IPS DF 6.9 (cell line): Measurements from ENCODE around the gene CHIA.

ENCODE experiments used
- DNase-seq: peaks from one replicate; pipeline ENCODE4 v3.0.0-alpha.2; 2013; ENCODE audit warnings: low read depth, low spot score
- H3K27ac ChIP-seq: one replicate; pipeline ENCODE4 v1.5.1; 2013; ENCODE audit warnings: low read length, control low read depth
- H3K27me3 ChIP-seq: 2 replicates; pipeline ENCODE4 v1.6.1; 2013; ENCODE audit warnings: mild to moderate bottlenecking, low read length; ENCODE audit not compliant: control insufficient read depth, insufficient read depth
- H3K36me3 ChIP-seq: 2 replicates; pipeline ENCODE4 v1.6.1; 2013; ENCODE audit warnings: low read length; ENCODE audit not compliant: control insufficient read depth, insufficient read depth
- H3K4me1 ChIP-seq: 2 replicates; pipeline ENCODE4 v1.6.1; 2013; ENCODE audit warnings: low read length; ENCODE audit not compliant: control insufficient read depth, insufficient read depth
- H3K4me3 ChIP-seq: 2 replicates; pipeline ENCODE4 v1.5.1; 2013; ENCODE audit warnings: mild to moderate bottlenecking, low read length
- H3K9me3 ChIP-seq: 2 replicates; pipeline ENCODE4 v1.6.1; 2013; ENCODE audit warnings: low read length, inconsistent platforms; ENCODE audit not compliant: control insufficient read depth, insufficient read depth
- WGBS: extraction: QIAGEN DNeasy Blood & Tissue Kit; methylation state at CpG from one replicate; pipeline ENCODE4 v1.1.7; 2013; ENCODE audit warnings: mixed read lengths, missing lambda C conversion rate; ENCODE audit not compliant: insufficient read length, insufficient coverage; 5-methylcytosine and 5-hydroxymethylcytosine counted together

The CHIA gene

DNA sequence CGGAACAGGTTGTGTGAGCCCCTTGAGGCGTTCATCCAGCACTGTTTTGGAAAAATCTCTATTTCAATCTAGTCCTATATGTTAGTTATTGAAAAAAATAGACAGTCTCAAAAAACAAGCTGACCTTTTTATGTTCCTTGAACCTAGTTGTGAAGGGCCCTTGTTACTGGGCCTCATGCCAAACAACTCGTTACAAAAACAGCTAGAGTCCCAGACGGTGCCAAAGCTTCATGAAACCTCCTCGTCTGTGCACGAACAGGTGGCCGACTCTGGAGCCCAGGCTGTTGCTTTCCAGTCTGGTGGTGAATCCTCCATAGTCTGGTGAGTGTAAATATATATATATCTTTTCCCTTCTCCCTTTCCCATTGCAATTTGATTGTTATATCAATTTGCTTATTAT lies at the start of gene CHIA:
Gene CHIA (plus strand): TSS at position 222 of the 400 bp plus-strand sequence. CDS start 19,617 bp downstream, outside the sequence.
- Histone ChIP-seq H3K27ac (no peak within 1 kb of the TSS), H3K4me3 (no peak within 1 kb of the TSS), H3K9me3 (no peaks in the 10 kb centered on the region), H3K36me3 (no peaks in the 10 kb centered on the region), H3K4me1 (no peaks in the 10 kb centered on the region), H3K27me3 (no peaks in the 10 kb centered on the region)
- DNase-seq, result no peak
- WGBS, result no CpG with 5 or more reads among the region's 7 CpGs

- DNase-seq, result no peak
- no peaks in the 10 kb centered on the region for H3K4me1 ChIP-seq
- no peaks in the 10 kb centered on the region for H3K9me3 ChIP-seq
- H3K27me3 ChIP-seq, result no peaks in the 10 kb centered on the region
- no peak overlapping the region for H3K4me3 ChIP-seq
- no peak overlapping the region for H3K27ac ChIP-seq
- no CpG with 5 or more reads among the region's 2 CpGs for WGBS
- H3K36me3 ChIP-seq, result no peaks in the 10 kb centered on the region
Measured at GRCh38 chr1:111241797-111242196, 48.9 kb upstream of the CHIA start.

- no peak overlapping the region for H3K27ac ChIP-seq
- DNase-seq, result no peak
- H3K9me3 ChIP-seq, result no peaks in the 10 kb centered on the region
- H3K36me3 ChIP-seq, result no peaks in the 10 kb centered on the region
- H3K4me3 ChIP-seq, result no peak overlapping the region
- H3K4me1 ChIP-seq, result no peaks in the 10 kb centered on the region
- no CpG with 5 or more reads among the region's 4 CpGs for WGBS
- H3K27me3 ChIP-seq, result no peaks in the 10 kb centered on the region
Measured at GRCh38 chr1:111242805-111243523, 47.7 kb upstream of the CHIA start.

DNA sequence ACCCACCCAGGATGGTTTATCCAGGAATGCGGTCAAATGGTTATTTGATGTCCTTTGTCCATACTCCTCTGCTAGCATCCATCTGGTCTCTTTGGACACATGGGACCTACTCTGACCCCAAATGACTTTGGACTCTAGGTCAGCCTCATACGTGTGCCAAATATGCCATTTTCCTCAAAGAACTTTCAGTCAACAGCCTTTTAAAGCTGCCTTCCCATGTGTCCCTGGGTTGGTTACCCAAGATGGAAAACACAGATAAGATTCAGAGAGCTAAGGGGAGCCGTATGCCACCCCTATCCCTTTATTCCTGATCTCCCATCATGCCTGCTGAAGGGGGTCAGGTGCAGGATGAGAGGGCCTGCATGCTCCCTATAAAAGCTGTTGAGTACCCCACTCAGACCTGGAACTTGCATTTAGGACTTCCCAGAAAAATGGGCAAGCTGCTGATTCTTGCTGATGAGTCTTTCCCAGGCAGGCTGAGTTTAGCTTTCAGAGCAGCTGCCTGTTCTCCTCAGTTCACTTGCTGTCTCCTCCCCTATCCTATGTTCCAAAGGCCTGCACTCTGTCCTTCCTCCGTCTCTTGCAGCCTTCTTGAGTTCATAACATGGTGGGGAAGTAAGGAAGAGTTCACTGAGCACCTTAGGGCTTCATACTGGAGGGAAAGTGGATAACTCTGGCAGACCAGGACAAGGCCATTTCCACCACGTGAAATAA lies 43.4 kb upstream of the CHIA start:
- Histone ChIP-seq H3K36me3 (no peaks in the 10 kb centered on the region), H3K4me3 (no peak overlapping the region), H3K4me1 (no peaks in the 10 kb centered on the region), H3K27ac (no peak overlapping the region), H3K27me3 (no peaks in the 10 kb centered on the region), H3K9me3 (no peaks in the 10 kb centered on the region)
- DNase-seq, result no peak
- WGBS, result no CpG with 5 or more reads among the region's 5 CpGs

DNA sequence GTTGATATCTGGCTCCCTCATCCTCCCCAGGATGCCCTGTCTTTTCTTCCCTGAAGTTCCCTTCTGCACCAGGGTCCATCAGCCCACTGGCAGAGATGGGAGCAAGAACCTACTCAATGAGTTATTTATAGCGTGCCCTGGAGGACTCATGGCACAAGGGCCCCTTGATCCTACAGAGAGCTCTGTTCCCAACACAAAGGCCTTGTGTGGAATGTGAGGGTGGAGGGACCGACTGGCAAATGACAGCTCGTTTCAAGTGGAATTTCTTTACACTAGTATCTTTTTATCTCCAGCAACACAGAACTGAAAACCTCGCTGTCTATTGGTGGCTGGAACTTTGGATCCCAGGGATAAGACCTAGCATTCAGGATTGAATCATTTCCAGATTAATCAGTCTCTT lies 40.7 kb upstream of the CHIA start:
- Histone ChIP-seq H3K36me3 (no peaks in the 10 kb centered on the region), H3K9me3 (no peaks in the 10 kb centered on the region), H3K4me3 (no peak overlapping the region), H3K4me1 (no peaks in the 10 kb centered on the region), H3K27me3 (no peaks in the 10 kb centered on the region), H3K27ac (no peak overlapping the region)
- DNase-seq, result no peak
- WGBS, result no CpG with 5 or more reads among the region's 4 CpGs

DNA sequence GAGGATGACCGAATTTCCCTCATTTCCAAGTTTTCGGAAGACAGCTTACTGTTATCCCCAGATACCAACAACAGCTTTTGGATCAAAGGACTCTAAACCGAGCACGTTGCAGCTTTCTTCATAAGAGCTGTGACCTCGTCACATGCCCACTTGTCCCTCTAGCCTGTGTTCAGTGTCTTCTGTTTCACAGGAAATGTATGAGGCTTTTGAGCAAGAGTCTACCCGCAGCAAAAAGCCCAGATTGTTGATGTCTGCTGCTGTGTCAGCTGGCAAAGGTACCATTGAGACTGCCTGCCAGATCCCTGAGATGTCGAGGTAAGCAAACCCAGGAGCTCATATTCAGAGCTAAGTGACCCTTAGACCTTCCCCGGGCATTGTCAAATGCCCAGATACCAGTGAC lies 39.1 kb upstream of the CHIA start:
- Histone ChIP-seq H3K27me3 (no peaks in the 10 kb centered on the region), H3K36me3 (no peaks in the 10 kb centered on the region), H3K9me3 (no peaks in the 10 kb centered on the region), H3K4me1 (no peaks in the 10 kb centered on the region), H3K4me3 (no peak overlapping the region), H3K27ac (no peak overlapping the region)
- WGBS, result no CpG with 5 or more reads among the region's 8 CpGs
- no peak for DNase-seq

GRCh38 chr1:111252786-111253185 lies 37.9 kb upstream of the CHIA start:
- H3K4me3 ChIP-seq, result no peak overlapping the region
- H3K27me3 ChIP-seq, result no peaks in the 10 kb centered on the region
- WGBS, result no CpG with 5 or more reads among the region's 2 CpGs
- no peaks in the 10 kb centered on the region for H3K9me3 ChIP-seq
- no peaks in the 10 kb centered on the region for H3K36me3 ChIP-seq
- no peak for DNase-seq
- no peaks in the 10 kb centered on the region for H3K4me1 ChIP-seq
- no peak overlapping the region for H3K27ac ChIP-seq

GRCh38 chr1:111253876-111254275 lies 36.8 kb upstream of the CHIA start:
- no CpG with 5 or more reads among the region's 1 CpG for WGBS
- Histone ChIP-seq H3K27ac (no peak overlapping the region), H3K36me3 (no peaks in the 10 kb centered on the region), H3K9me3 (no peaks in the 10 kb centered on the region), H3K27me3 (no peaks in the 10 kb centered on the region), H3K4me3 (no peak overlapping the region), H3K4me1 (no peaks in the 10 kb centered on the region)
- DNase-seq, result no peak

- Histone ChIP-seq H3K4me3 (no peak overlapping the region), H3K27ac (no peak overlapping the region), H3K36me3 (no peaks in the 10 kb centered on the region), H3K9me3 (no peaks in the 10 kb centered on the region), H3K27me3 (no peaks in the 10 kb centered on the region), H3K4me1 (no peaks in the 10 kb centered on the region)
- DNase-seq, result no peak
- 100% methylated on average over 3 of the region's 8 CpGs for WGBS
Measured at GRCh38 chr1:111256988-111257658, 33.5 kb upstream of the CHIA start.

DNA sequence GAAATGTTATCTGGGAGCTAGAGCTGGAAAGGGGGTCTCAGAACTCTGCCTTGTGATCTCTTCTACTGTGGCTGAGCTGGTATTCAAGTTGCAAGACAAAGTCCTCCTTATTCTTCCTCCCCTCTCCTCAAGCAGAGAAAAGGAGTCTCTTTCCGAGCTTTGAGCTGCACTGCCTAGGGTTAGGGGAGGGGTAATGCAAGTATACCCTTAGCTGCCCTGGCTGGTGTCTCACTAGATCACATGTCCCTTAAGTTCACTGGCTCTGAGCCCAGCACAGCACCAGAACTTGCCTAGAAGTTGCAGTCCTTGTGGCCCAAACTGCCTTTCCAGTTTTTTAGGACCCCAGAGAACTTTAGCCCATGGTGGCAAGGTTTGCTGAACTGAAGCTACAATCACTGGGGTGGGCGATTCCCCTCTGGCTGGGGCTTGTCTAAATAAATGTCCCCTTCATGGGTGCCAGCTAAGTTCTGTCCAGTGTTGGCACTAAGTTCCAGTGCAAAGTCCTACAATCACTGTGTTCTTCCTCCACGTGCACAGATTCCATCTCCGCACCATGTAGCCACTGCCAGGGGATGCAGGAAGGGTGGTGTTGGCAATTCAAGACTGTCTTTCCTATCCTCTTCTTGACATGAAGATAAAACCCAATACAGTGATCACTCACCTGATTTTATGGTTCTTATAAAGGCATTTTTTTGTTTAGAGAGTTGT lies 22.7 kb upstream of the CHIA start:
- Histone ChIP-seq H3K36me3 (no peaks in the 10 kb centered on the region), H3K27me3 (no peaks in the 10 kb centered on the region), H3K27ac (no peak overlapping the region), H3K9me3 (no peaks in the 10 kb centered on the region), H3K4me1 (peaks cover 1% of the 10 kb centered on the region), H3K4me3 (no peak overlapping the region)
- no peak for DNase-seq
- no CpG with 5 or more reads among the region's 4 CpGs for WGBS
